Fibroblast of lung (primary cell): ENCODE data around the gene NECTIN1.

Experiments
- CTCF ChIP-seq, 2 donors: IDR thresholded peaks in 1 of 2; conservative IDR thresholded peaks in 1 of 2; 1 replicate in 1 of 2; 2 replicates in 1 of 2; pipeline ENCODE4 v1.5.1; 2011 to 2012; ENCODE audit warnings: low read length in 2 of 2, control low read depth in 1 of 2, inconsistent platforms in 1 of 2, low read depth in 1 of 2, mild to moderate bottlenecking in 1 of 2
- EZH2 ChIP-seq: IDR thresholded peaks from 2 replicates; pipeline ENCODE4 v1.5.1; 2012; ENCODE audit warnings: low read length, control low read depth, mild to moderate bottlenecking; ENCODE audit errors: missing control alignments

- TF ChIP-seq EZH2 (no peak), CTCF (conservative IDR thresholded peaks at IDR 0.05 in 1 of 2, IDR thresholded peaks at IDR 0.05 in 1 of 2; ENCODE audit: low read depth in 1 of 2, low read length in 2 of 2) (no peak)
These were observed 109.3 kb downstream of the NECTIN1 start for GRCh38 chr11:119619665-119620064.
